H9 (cell line): ENCODE results near the gene GRK1. TPM values are rescaled to one million over a fixed set of nuclear protein-coding genes. Genes with fewer than 3 reads are reported as not detected.

ENCODE experiments used
- DNase-seq: peaks from one replicate; pipeline ENCODE4 v3.0.0-alpha.2; 2017
- H2AFZ ChIP-seq: one replicate; pipeline ENCODE4 v1.6.1; 2013; ENCODE audit warnings: mild to moderate bottlenecking, low read length, control low read depth, moderate library complexity
- H2AK5ac ChIP-seq: 2 replicates; pipeline ENCODE4 v1.6.1; 2013; ENCODE audit warnings: low read length, control low read depth, mixed read lengths; ENCODE audit not compliant: insufficient read length
- H2BK120ac ChIP-seq: one replicate; pipeline ENCODE4 v1.6.1; 2013; ENCODE audit warnings: low read depth, mild to moderate bottlenecking, low read length, control low read depth, inconsistent platforms; ENCODE audit not compliant: poor library complexity, severe bottlenecking
- H2BK12ac ChIP-seq: 2 replicates; pipeline ENCODE4 v1.6.1; 2013; ENCODE audit warnings: low read length, control low read depth, mixed read lengths, low read depth; ENCODE audit not compliant: insufficient read length
- H2BK15ac ChIP-seq: 2 replicates; pipeline ENCODE4 v1.6.1; 2013; ENCODE audit warnings: low read depth, low read length, control low read depth
- H2BK20ac ChIP-seq: one replicate; pipeline ENCODE4 v1.6.1; 2013; ENCODE audit warnings: low read depth, mild to moderate bottlenecking, low read length, control low read depth, inconsistent platforms; ENCODE audit not compliant: poor library complexity, severe bottlenecking
- H2BK5ac ChIP-seq: 2 replicates; pipeline ENCODE4 v1.6.1; 2013; ENCODE audit warnings: low read length, control low read depth, mixed read lengths; ENCODE audit not compliant: insufficient read length
- H3K14ac ChIP-seq: 2 replicates; pipeline ENCODE4 v1.6.1; 2013; ENCODE audit warnings: low read length, control low read depth; ENCODE audit not compliant: insufficient read depth
- H3K18ac ChIP-seq: 2 replicates; pipeline ENCODE4 v1.6.1; 2013; ENCODE audit warnings: low read depth, mild to moderate bottlenecking, mixed read lengths, low read length, control low read depth; ENCODE audit not compliant: insufficient read length
- H3K23ac ChIP-seq: 2 replicates; pipeline ENCODE4 v1.6.1; 2013; ENCODE audit warnings: low read length, control low read depth, mixed read lengths, low read depth; ENCODE audit not compliant: insufficient read length
- H3K23me2 ChIP-seq: 2 replicates; pipeline ENCODE4 v1.6.1; 2013; ENCODE audit warnings: low read depth, mild to moderate bottlenecking, mixed read lengths, low read length, control low read depth; ENCODE audit not compliant: insufficient read length, poor library complexity, severe bottlenecking
- H3K27ac ChIP-seq: 2 replicates; pipeline ENCODE4 v1.5.1; 2013; ENCODE audit warnings: low read length, control low read depth, mixed read lengths, low read depth; ENCODE audit not compliant: insufficient read length
- H3K27me3 ChIP-seq: 2 replicates; pipeline ENCODE4 v1.6.1; 2013; ENCODE audit warnings: low read length, control low read depth, inconsistent platforms; ENCODE audit not compliant: insufficient read depth
- H3K4ac ChIP-seq: 2 replicates; pipeline ENCODE4 v1.6.1; 2013; ENCODE audit warnings: low read depth, mild to moderate bottlenecking, control low read depth, inconsistent platforms, low read length, moderate library complexity
- H3K4me1 ChIP-seq: 2 replicates; pipeline ENCODE4 v1.6.1; 2013; ENCODE audit warnings: low read length, control low read depth, inconsistent platforms; ENCODE audit not compliant: insufficient read depth
- H3K4me2 ChIP-seq: 2 replicates; pipeline ENCODE4 v1.6.1; 2013; ENCODE audit warnings: low read length, control low read depth, mixed read lengths; ENCODE audit not compliant: insufficient read length, insufficient read depth
- H3K56ac ChIP-seq: 2 replicates; pipeline ENCODE4 v1.6.1; 2013; ENCODE audit warnings: low read depth, mild to moderate bottlenecking, mixed read lengths, low read length, control low read depth; ENCODE audit not compliant: insufficient read length
- H3K79me1 ChIP-seq: 2 replicates; pipeline ENCODE4 v1.6.1; 2013; ENCODE audit warnings: low read depth, mild to moderate bottlenecking, moderate library complexity, low read length, control low read depth, inconsistent platforms; ENCODE audit not compliant: insufficient read depth, poor library complexity, severe bottlenecking
- H3K79me2 ChIP-seq: 2 replicates; pipeline ENCODE4 v1.6.1; 2013; ENCODE audit warnings: low read length, control low read depth, inconsistent platforms; ENCODE audit not compliant: insufficient read depth
- H3K9ac ChIP-seq: 2 replicates; pipeline ENCODE4 v1.6.1; 2013; ENCODE audit warnings: low read length, control low read depth, mixed read lengths; ENCODE audit not compliant: insufficient read length; ENCODE audit errors: extremely low read depth
- H3K9me3 ChIP-seq: one replicate; pipeline ENCODE4 v1.6.1; 2013; ENCODE audit warnings: low read depth, low read length, inconsistent platforms; ENCODE audit not compliant: control insufficient read depth
- H3T11ph ChIP-seq: one replicate; pipeline ENCODE4 v1.6.1; 2013; ENCODE audit warnings: mild to moderate bottlenecking, low read length, control low read depth, inconsistent platforms
- H4K20me1 ChIP-seq: one replicate; pipeline ENCODE4 v1.6.1; 2013; ENCODE audit not compliant: control insufficient read depth, insufficient read length, insufficient read depth
- H4K5ac ChIP-seq: 2 replicates; pipeline ENCODE4 v1.6.1; 2013; ENCODE audit warnings: low read depth, mild to moderate bottlenecking, mixed read lengths, low read length, control low read depth; ENCODE audit not compliant: insufficient read length
- H4K8ac ChIP-seq: replicated peaks from 2 replicates; pipeline ENCODE4 v1.6.1; 2013; ENCODE audit warnings: low read length, control low read depth, mixed read lengths, low read depth; ENCODE audit not compliant: insufficient read length
- H4K91ac ChIP-seq: 2 replicates; pipeline ENCODE4 v1.6.1; 2013; ENCODE audit warnings: low read depth, mild to moderate bottlenecking, moderate library complexity, mixed read lengths, low read length, control low read depth; ENCODE audit not compliant: insufficient read length
- H3K27ac Mint-ChIP-seq, 3 experiments: 2 replicates in 2 of 3; 3 replicates in 1 of 3; pipeline ENCODE4 v1.8.0; 2020 to 2021; ENCODE audit warnings: mixed read lengths in 3 of 3, mild to moderate bottlenecking in 1 of 3, moderate library complexity in 1 of 3
- H3K27me3 Mint-ChIP-seq: 2 replicates; pipeline ENCODE4 v1.8.0; 2021; ENCODE audit warnings: low read depth, mild to moderate bottlenecking, moderate library complexity, mixed read lengths
- H3K36me3 Mint-ChIP-seq, 3 experiments: 2 replicates in 2 of 3; 3 replicates in 1 of 3; pipeline ENCODE4 v1.8.0; 2020 to 2021; ENCODE audit warnings: low read depth in 3 of 3, mixed read lengths in 3 of 3; ENCODE audit not compliant: insufficient read depth in 1 of 3
- H3K4me1 Mint-ChIP-seq, 2 experiments: 2 replicates each; pipeline ENCODE4 v1.8.0; 2020; ENCODE audit warnings: mixed read lengths in 2 of 2
- H3K4me3 Mint-ChIP-seq, 2 experiments: 2 replicates in 1 of 2; 3 replicates in 1 of 2; pipeline ENCODE4 v1.8.0; 2020 to 2021; ENCODE audit warnings: mild to moderate bottlenecking in 2 of 2, mixed read lengths in 2 of 2, moderate library complexity in 1 of 2
- H3K9me3 Mint-ChIP-seq, 2 experiments: 2 replicates in 1 of 2; 3 replicates in 1 of 2; pipeline ENCODE4 v1.8.0; 2020; ENCODE audit warnings: mild to moderate bottlenecking in 2 of 2, mixed read lengths in 2 of 2, moderate library complexity in 1 of 2
- CTCF ChIP-seq: fragments of 200-600 bp; sonication (generic); conservative IDR thresholded peaks from 3 replicates; pipeline ENCODE4 v1.8.0; 2021; ENCODE audit warnings: antibody characterized with exemption, mild to moderate bottlenecking
- WGBS: extraction: QIAGEN DNeasy Blood & Tissue Kit; methylation state at CpG from one replicate; pipeline ENCODE4 v1.1.7; 2013; ENCODE audit warnings: missing lambda C conversion rate, low lambda C conversion rate, mixed read lengths; ENCODE audit not compliant: insufficient read length; ENCODE audit errors: extremely low coverage; 5-methylcytosine and 5-hydroxymethylcytosine counted together
- total RNA-seq: library from RNA; stranded (reverse); gene quantifications from 2 replicates; pipeline ENCODE4 v1.2.1, GENCODE V29; 2021

Gene GRK1
- total RNA-seq, 1 experiment from 2014 or later: 0.31 TPM

DNA sequence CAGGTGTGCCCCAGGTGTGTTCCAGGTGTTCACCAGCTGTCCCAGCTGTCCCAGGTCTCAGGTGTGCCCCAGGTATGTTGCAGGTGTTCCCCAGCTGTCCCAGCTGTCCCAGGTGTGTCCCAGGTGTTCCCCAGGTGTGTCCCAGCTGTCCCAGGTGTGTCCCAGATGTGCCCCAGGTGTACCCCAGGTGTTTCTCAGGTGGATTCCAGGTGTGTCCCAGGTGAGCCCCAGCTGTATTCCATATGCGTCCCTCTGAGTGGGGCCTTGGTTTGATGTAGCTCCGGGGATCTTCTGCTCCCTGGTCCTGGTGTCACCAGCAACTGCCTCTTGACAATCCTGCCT lies 719 bp upstream of the GRK1 start:
- no peak for TF ChIP-seq CTCF
- no peak overlapping the region for H3K4me3 Mint-ChIP-seq
- Histone ChIP-seq H3K56ac (no peak overlapping the region), H4K20me1 (no peaks in the 10 kb centered on the region), H3K79me2 (no peaks in the 10 kb centered on the region), H3K23ac (no peak overlapping the region), H3K27ac (no peak overlapping the region), H3K9me3 (no peaks in the 10 kb centered on the region), H2AFZ (no peak overlapping the region), H3K79me1 (no peaks in the 10 kb centered on the region), H3K4ac (no peak overlapping the region; the same call in 1 of the 2 replicates), H3K4me1 (no peaks in the 10 kb centered on the region), H3K14ac (no peak overlapping the region; the same call in 1 of the 2 replicates), H2AK5ac (no peak overlapping the region), H2BK15ac (no peak overlapping the region), H2BK12ac (no peak overlapping the region), H3K27me3 (no peaks in the 10 kb centered on the region), H2BK20ac (no peak overlapping the region), H4K8ac (no peak overlapping the region), H2BK120ac (no peak overlapping the region), H3K23me2 (no peaks in the 10 kb centered on the region), H3K18ac (no peak overlapping the region), H3T11ph (no peak overlapping the region), H4K5ac (no peak overlapping the region), H3K4me2 (no peak overlapping the region), H4K91ac (peak overlapping the region; percentile 6), H2BK5ac (no peak overlapping the region), H3K9ac (no peak overlapping the region)
- no peak for DNase-seq
- peaks cover 2 to 8% of the 10 kb centered on the region in 2 experiments; a peak in 2 of 4 replicates for H3K4me1 Mint-ChIP-seq
- WGBS: no CpG with 5 or more reads among the region's 2 CpGs
- H3K9me3 Mint-ChIP-seq: peaks cover 2 to 9% of the 10 kb centered on the region in 2 experiments; a peak in 3 of 5 replicates
- H3K27ac Mint-ChIP-seq: no peak overlapping the region; a peak in 1 of 7 replicates
- peaks cover 0 to 5% (median 0%) of the 10 kb centered on the region in 3 experiments; a peak in 2 of 7 replicates for H3K36me3 Mint-ChIP-seq
- no peaks in the 10 kb centered on the region; the same call in 1 of the 2 replicates for H3K27me3 Mint-ChIP-seq
